ENCODE results near the gene ZNF66.
"Not testable (repeated sequence)": the region's sequence is repeated elsewhere in the genome, so short reads cannot be mapped to it uniquely, and the experiment has no call there.

ZNF66 gene

DNA sequence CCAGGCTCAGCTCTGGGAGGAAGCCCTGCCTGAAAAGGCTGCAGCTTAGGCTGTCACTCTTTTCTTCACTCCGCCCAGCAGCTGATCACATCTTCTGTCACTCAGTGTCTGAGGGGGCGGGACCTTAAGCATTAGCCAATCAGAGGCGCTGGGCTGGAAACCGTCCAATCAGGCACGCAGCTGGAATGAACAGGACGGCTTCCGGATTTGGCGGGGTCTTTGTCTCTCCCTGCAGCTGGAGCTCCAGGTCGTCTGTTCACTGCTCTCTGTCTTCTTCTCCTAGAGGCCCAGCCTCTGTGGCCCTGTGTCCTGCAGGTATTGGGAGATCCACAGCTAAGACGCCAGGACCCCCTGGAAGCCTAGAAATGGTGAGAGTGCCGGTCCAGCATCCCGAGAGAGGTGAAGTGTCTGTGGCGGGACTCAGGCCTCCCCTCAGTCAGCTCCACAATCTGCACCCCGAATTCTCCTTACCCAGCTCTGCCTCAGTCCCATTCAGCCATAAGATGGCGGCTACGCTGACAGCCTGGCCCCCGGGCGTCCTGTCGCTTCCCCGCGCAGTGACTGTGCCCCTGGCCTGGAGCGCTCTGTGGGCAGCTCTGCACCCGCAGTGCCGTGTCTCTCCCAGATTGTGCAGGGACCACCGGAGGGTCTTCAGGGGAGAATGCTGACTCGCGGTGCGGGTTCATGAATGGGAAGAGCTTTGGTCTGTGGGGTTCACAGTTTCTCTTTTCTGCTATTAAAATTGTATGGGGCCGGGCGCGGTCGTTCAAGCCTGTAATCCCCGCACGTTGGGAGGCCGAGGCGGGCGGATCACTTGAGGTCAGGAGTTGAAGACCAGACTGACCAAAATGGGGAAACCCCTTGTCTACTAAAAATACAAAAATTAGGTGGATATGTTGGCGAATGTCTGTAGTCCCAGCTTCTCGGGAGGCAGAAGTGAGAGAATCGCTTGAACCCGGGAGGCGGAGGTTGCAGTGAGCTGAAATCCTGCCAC, at the start of gene ZNF66:
Gene ZNF66, plus strand, starts transcription at position 222 of the 994 bp plus-strand sequence. Its CDS starts 144 bp downstream, at position 366.
- peak; percentile 86 to 89 for DNase-seq (ENCODE audit: low read depth in 2 of 2)

- not testable (repeated sequence) for DNase-seq (ENCODE audit: low read depth in 2 of 2)
These were observed 25.9 kb upstream of the ZNF66 start for GRCh38 chr19:20750169-20750568.

DNA sequence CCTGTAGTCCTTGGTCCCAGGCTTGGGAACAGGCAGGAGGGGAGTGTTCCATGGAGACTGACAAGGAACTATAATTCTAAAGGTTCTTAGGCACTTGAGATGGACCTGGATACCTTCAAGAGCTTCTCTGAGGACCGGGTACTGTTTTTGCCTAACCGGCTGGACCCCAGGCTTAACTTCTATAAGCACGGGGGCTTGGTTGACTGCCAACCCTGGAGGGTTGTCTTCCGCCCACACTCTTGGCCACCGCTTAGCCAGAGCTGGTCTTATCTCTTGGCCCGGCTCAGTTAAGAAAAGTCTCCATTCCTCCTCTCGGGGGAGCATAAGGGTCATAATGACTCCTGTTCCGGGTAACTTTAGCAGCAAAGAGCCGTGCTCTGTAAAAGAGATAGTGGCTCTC, 23.8 kb upstream of the ZNF66 start:
- DNase-seq (ENCODE audit: low read depth in 2 of 2), result not testable (repeated sequence)

DNA sequence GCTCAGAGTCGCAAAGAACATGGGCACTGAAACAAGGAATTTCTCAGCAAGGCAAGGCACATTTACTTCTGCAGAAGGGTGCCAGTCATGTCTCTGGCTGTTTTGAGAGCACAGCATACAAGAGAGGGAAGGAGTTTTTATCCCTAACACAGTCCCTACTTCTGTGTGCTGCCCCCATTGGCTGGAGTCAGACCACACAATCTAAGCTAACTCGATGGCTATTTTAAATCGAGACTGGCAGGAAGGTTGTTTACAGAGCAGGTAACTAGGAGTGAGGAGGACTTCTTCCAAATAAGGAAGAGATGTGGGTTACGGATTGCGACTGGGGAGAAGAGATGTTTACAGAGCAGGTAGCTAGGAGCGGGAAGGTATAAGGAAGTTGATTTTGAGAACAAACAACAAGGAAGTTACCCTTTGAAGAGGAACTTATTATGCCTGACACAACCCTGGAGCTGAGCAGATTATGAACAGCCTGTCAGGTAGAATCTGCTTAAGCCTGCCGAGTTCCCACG, 6.8 kb upstream of the ZNF66 start:
- not testable (repeated sequence) for DNase-seq (ENCODE audit: low read depth in 2 of 2)

DNA sequence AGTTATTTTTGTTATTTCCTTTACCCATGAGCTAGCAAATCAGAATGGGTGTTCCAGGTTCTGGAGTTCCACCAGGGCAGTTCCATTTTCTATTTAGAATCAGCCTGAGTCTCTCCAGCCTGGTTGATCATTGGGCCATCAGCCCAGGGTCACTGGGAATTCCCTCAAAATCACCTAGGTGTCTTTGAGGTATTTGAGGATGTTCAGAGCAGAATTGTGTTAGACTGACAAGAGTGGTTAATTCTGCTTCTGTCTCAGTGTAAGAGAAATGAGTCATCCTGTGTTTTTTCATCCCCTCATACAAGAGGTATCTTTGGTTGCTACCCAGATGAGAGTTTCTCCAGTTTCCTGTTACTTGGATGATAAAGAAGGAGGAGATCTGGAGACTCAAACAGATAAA, 11.7 kb downstream of the ZNF66 start:
- no peak for DNase-seq (ENCODE audit: low read depth in 2 of 2)

DNA sequence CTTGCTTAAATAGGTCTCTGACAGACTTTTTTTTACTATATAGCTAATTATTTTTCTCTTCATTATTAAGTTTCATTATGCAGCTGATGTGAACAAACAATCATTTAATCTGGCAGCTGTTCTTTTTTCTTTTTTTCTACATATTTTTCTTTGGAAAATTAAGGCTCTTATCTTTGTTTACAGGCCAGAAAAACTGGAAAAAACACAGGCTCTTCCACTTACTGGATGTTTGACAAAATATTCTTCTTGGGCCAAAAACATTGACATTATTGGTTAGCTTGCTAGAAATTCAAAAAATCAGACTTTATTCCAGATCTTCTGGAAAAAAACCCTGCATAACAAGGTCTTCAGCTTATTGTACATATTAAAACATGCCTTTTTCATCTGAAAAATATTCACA, 15.7 kb downstream of the ZNF66 start:
- no peak for DNase-seq (ENCODE audit: low read depth in 2 of 2)

- not testable (repeated sequence) for DNase-seq (ENCODE audit: low read depth in 2 of 2)
These were observed 30.5 kb downstream of the ZNF66 start for GRCh38 chr19:20806311-20807262.

GRCh38 chr19:20840371-20840770, 64.3 kb downstream of the ZNF66 start:
- no peak for DNase-seq (ENCODE audit: low read depth in 2 of 2)

Measured in activated CD8-positive, alpha-beta memory T cell treated with anti-CD3 and anti-CD28 coated beads for 4 hours (primary cell).